ENCODE data around the gene HPDL. TPM values are rescaled to one million over a fixed set of nuclear protein-coding genes. Genes with fewer than 3 reads are reported as not detected.
"Not testable (repeated sequence)": the region's sequence is repeated elsewhere in the genome, so short reads cannot be mapped to it uniquely, and the experiment has no call there.

HPDL gene
- polyA plus RNA-seq = 1 to 10 TPM; 2.7 to 5.2 TPM

DNA sequence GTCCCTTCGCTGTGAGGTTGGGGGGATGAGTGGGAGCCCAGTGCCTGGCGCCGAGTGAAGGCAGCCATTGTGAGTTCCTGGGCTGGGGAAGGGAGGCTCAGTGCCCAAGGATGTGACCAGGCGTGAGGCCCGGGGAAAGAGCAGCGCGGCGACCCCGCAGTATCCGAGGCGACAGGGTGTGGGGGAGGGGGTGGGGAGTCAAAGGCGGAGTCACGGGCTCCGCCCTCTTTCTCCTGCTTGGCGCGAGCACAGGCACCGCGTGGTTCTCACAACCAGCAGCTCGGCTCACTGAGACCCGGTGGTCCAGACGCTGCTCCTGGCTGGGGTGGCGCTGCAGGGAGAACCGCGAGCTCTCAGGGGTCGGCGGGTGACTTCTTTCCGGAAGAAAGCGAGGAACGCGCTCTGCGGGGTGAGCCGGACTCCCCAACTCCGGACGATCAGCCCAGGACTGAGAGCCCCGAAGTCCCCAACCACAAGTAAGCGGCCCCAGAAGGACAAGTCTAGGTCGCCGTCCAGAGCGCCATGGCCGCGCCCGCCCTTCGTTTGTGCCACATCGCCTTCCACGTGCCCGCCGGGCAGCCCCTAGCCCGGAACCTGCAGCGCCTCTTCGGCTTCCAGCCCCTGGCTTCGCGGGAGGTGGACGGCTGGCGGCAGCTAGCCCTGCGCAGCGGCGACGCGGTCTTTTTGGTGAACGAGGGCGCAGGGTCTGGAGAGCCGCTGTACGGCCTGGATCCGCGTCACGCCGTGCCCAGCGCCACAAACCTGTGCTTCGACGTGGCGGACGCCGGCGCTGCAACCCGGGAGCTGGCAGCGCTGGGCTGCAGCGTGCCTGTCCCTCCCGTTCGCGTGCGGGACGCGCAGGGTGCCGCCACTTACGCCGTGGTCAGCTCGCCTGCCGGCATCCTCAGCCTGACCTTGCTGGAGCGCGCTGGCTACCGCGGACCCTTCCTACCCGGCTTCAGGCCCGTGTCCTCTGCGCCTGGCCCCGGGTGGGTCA is at the start of gene HPDL:
HPDL (plus strand) TSS at position 269 of the 997 bp plus-strand sequence; CDS start at position 523, 254 bp downstream.
- Histone ChIP-seq H3K4me3 (ENCODE audit: low read depth in 1 of 2, low read length in 2 of 2) (peak within 1 kb of the TSS; percentile 43 to 53), H3K27ac (ENCODE audit: low read depth in 2 of 2, low read length in 1 of 2) (no peak within 1 kb of the TSS), H3K36me3 (ENCODE audit: control insufficient read depth in 2 of 2, insufficient read depth in 2 of 2, low read length in 1 of 2) (peaks cover 0 to 9% of the 10 kb centered on the region in 2 donors), H3K27me3 (ENCODE audit: control insufficient read depth in 1 of 2, insufficient read depth in 2 of 2, low read length in 2 of 2) (no peaks in the 10 kb centered on the region), H3K9me3 (ENCODE audit: control insufficient read depth in 2 of 2, insufficient read depth in 1 of 2, low read depth in 1 of 2, low read length in 1 of 2) (no peaks in the 10 kb centered on the region), H3K4me1 (ENCODE audit: control insufficient read depth in 2 of 2, insufficient read depth in 2 of 2, low read length in 1 of 2) (peaks cover 4 to 13% of the 10 kb centered on the region in 2 donors)
- WGBS, 2 donors = 5 to 9% methylated on average over 81 to 96 of the region's 96 CpGs

DNA sequence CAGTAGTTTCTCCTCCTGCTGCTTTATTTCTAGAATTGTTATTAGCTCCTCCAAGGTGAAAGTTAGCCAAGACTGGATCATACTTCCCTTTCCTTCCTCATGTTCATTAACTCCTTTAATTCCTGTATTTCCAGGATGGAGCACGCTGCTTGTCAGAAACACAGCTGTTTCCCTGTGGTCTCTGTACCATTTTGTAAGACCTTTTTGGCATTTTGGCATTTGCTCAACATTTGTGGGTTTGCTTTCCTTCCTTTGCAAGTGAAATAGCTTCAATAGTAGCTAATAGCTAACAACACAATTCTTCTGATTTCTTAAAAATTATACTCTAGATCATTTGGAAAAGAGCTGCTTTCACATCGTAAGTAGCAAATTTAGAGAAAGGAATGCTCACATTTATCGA is 44.3 kb upstream of the HPDL start:
- no peak overlapping the region for H3K4me3 ChIP-seq (ENCODE audit: low read depth in 1 of 2, low read length in 2 of 2)
- no peaks in the 10 kb centered on the region for H3K36me3 ChIP-seq (ENCODE audit: control insufficient read depth in 2 of 2, insufficient read depth in 2 of 2, low read length in 1 of 2)
- no peak overlapping the region for H3K27ac ChIP-seq (ENCODE audit: low read depth in 2 of 2, low read length in 1 of 2)

GRCh38 chr1:45284858-45285257 is 41.8 kb upstream of the HPDL start:
- H3K9me3 ChIP-seq (ENCODE audit: control insufficient read depth in 2 of 2, insufficient read depth in 1 of 2, low read depth in 1 of 2, low read length in 1 of 2); H3K27me3 ChIP-seq (ENCODE audit: control insufficient read depth in 1 of 2, insufficient read depth in 2 of 2, low read length in 2 of 2); H3K36me3 ChIP-seq (ENCODE audit: control insufficient read depth in 2 of 2, insufficient read depth in 2 of 2, low read length in 1 of 2); H3K27ac ChIP-seq (ENCODE audit: low read depth in 2 of 2, low read length in 1 of 2); H3K4me3 ChIP-seq (ENCODE audit: low read depth in 1 of 2, low read length in 2 of 2); H3K4me1 ChIP-seq (ENCODE audit: control insufficient read depth in 2 of 2, insufficient read depth in 2 of 2, low read length in 1 of 2): not testable (repeated sequence)
- 85 to 89% methylated on average over 9 of the region's 9 CpGs for WGBS, 2 donors

More for the DNA sequence above, 44.3 kb upstream of the HPDL start:
- Histone ChIP-seq H3K4me1 (ENCODE audit: control insufficient read depth in 2 of 2, insufficient read depth in 2 of 2, low read length in 1 of 2) (no peaks in the 10 kb centered on the region), H3K9me3 (ENCODE audit: control insufficient read depth in 2 of 2, insufficient read depth in 1 of 2, low read depth in 1 of 2, low read length in 1 of 2) (no peaks in the 10 kb centered on the region), H3K27me3 (ENCODE audit: control insufficient read depth in 1 of 2, insufficient read depth in 2 of 2, low read length in 2 of 2) (no peaks in the 10 kb centered on the region)
- WGBS, 2 donors = 68 to 69% methylated on average over 3 of the region's 3 CpGs

DNA sequence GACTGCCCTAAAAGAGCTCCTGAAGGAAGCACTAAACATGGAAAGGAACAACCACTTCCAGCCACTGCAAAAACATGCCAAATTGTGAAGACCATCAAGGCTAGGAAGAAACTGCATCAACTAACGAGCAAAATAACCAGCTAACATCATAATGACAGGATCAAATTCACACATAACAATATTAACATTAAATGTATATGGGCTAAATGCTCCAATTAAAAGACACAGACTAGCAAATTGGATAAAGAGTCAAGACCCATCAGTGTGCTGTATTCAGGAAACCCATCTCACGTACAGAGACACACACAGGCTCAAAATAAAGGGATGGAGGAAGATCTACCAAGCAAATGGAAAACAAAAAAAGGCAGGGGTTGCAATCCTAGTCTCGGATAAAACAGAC is 40.2 kb upstream of the HPDL start:
- H3K9me3 ChIP-seq (ENCODE audit: control insufficient read depth in 2 of 2, insufficient read depth in 1 of 2, low read depth in 1 of 2, low read length in 1 of 2); H3K27me3 ChIP-seq (ENCODE audit: control insufficient read depth in 1 of 2, insufficient read depth in 2 of 2, low read length in 2 of 2); H3K27ac ChIP-seq (ENCODE audit: low read depth in 2 of 2, low read length in 1 of 2); H3K4me3 ChIP-seq (ENCODE audit: low read depth in 1 of 2, low read length in 2 of 2); H3K4me1 ChIP-seq (ENCODE audit: control insufficient read depth in 2 of 2, insufficient read depth in 2 of 2, low read length in 1 of 2); H3K36me3 ChIP-seq (ENCODE audit: control insufficient read depth in 2 of 2, insufficient read depth in 2 of 2, low read length in 1 of 2): not testable (repeated sequence)
- WGBS, 2 donors = 65 to 77% methylated on average over 2 of the region's 3 CpGs

- H3K36me3 ChIP-seq (ENCODE audit: control insufficient read depth in 2 of 2, insufficient read depth in 2 of 2, low read length in 1 of 2); H3K27me3 ChIP-seq (ENCODE audit: control insufficient read depth in 1 of 2, insufficient read depth in 2 of 2, low read length in 2 of 2); H3K4me3 ChIP-seq (ENCODE audit: low read depth in 1 of 2, low read length in 2 of 2); H3K4me1 ChIP-seq (ENCODE audit: control insufficient read depth in 2 of 2, insufficient read depth in 2 of 2, low read length in 1 of 2); H3K27ac ChIP-seq (ENCODE audit: low read depth in 2 of 2, low read length in 1 of 2); H3K9me3 ChIP-seq (ENCODE audit: control insufficient read depth in 2 of 2, insufficient read depth in 1 of 2, low read depth in 1 of 2, low read length in 1 of 2): not testable (repeated sequence)
- WGBS, 2 donors = 78 to 82% methylated on average over 6 of the region's 6 CpGs
These were observed 35.7 kb upstream of the HPDL start for GRCh38 chr1:45291002-45291401.

DNA sequence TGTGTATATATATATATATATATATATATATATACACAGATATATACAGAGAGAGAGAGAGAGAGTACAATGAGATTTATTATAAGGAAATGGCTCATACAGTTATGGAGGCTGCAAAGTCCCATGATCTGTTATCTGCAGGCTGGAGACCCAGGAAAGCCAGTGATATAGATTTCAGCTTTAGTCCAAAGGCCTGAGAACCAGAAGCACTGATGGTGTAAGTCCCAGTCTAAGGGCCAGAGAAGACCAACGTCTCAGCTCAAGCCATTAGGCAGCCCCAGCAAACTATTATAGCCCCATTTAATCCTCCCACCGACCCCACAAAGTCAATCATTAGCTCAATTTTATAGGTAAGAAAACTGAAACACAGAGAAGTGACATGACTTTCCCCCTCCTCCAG is 35.0 kb upstream of the HPDL start:
- Histone ChIP-seq H3K36me3 (ENCODE audit: control insufficient read depth in 2 of 2, insufficient read depth in 2 of 2, low read length in 1 of 2) (no peaks in the 10 kb centered on the region), H3K4me3 (ENCODE audit: low read depth in 1 of 2, low read length in 2 of 2) (no peak overlapping the region)
- WGBS, 2 donors = 61 to 76% methylated on average over 2 of the region's 2 CpGs

DNA sequence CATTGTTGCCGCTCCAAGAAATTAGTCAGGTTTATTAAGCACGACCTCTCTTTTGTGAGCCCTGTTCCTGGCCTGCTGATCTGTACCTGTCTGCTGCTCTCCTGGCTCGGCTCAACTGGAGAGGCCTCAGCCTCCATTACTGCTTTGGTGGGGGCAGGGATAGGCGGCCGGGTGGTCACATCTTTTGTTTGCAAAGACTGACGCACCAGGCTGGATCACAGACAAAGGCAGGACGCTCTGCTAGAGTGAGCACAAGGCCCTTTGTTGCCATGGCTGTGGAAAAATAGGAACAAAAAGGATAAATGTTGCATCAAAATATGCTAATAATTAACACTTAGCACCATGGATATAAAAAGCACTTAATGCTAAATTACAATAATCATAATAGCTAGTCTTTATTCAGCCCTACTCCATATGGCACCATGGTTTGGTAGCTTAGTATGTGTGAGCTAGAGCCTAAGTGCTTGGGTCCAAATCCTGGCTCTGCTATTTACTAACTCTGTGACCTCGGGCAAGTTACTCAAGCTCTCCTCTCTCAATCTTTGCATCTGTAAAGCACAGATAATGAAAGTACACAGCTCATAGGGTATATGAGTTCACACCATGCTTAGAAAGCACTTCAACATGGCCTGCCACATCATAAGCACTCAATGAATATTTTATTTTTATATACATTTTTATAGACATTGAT is 28.9 kb upstream of the HPDL start:
- H3K27me3 ChIP-seq (ENCODE audit: control insufficient read depth in 1 of 2, insufficient read depth in 2 of 2, low read length in 2 of 2) = no peaks in the 10 kb centered on the region
- H3K27ac ChIP-seq (ENCODE audit: low read depth in 2 of 2, low read length in 1 of 2) = no peak overlapping the region
- 76 to 77% methylated on average over 8 of the region's 8 CpGs for WGBS, 2 donors
- H3K4me1 ChIP-seq (ENCODE audit: control insufficient read depth in 2 of 2, insufficient read depth in 2 of 2, low read length in 1 of 2) = no peaks in the 10 kb centered on the region
- no peak overlapping the region for H3K4me3 ChIP-seq (ENCODE audit: low read depth in 1 of 2, low read length in 2 of 2)
- no peaks in the 10 kb centered on the region for H3K36me3 ChIP-seq (ENCODE audit: control insufficient read depth in 2 of 2, insufficient read depth in 2 of 2, low read length in 1 of 2)
- no peaks in the 10 kb centered on the region for H3K9me3 ChIP-seq (ENCODE audit: control insufficient read depth in 2 of 2, insufficient read depth in 1 of 2, low read depth in 1 of 2, low read length in 1 of 2)

More for the DNA sequence above, 35.0 kb upstream of the HPDL start:
- no peaks in the 10 kb centered on the region for H3K27me3 ChIP-seq (ENCODE audit: control insufficient read depth in 1 of 2, insufficient read depth in 2 of 2, low read length in 2 of 2)
- no peak overlapping the region for H3K27ac ChIP-seq (ENCODE audit: low read depth in 2 of 2, low read length in 1 of 2)
- H3K4me1 ChIP-seq (ENCODE audit: control insufficient read depth in 2 of 2, insufficient read depth in 2 of 2, low read length in 1 of 2) = no peaks in the 10 kb centered on the region
- no peaks in the 10 kb centered on the region for H3K9me3 ChIP-seq (ENCODE audit: control insufficient read depth in 2 of 2, insufficient read depth in 1 of 2, low read depth in 1 of 2, low read length in 1 of 2)

DNA sequence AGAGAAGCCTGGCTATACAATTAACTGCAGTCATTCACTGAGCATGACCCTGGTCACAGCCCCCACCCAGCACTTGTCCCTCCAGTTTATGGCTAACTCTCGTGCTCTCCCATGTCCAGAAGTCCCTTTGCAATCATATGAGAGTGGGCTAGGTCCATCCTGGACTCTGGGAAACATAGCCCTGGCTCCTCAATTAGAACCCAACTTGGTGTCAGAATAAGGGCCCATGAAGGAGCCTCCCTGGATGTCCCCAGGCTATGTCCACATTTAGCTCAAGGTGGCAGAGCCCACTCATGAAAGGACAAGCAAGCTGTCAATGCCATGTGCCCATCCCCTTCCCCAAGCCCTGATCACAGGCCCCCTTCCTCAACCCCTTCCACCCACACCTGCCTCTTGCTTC is 27.4 kb upstream of the HPDL start:
- WGBS, 2 donors = 68 to 83% methylated on average over 1 of the region's 1 CpG
- Histone ChIP-seq H3K27ac (ENCODE audit: low read depth in 2 of 2, low read length in 1 of 2) (no peak overlapping the region), H3K27me3 (ENCODE audit: control insufficient read depth in 1 of 2, insufficient read depth in 2 of 2, low read length in 2 of 2) (no peaks in the 10 kb centered on the region), H3K4me3 (ENCODE audit: low read depth in 1 of 2, low read length in 2 of 2) (no peak overlapping the region), H3K36me3 (ENCODE audit: control insufficient read depth in 2 of 2, insufficient read depth in 2 of 2, low read length in 1 of 2) (no peaks in the 10 kb centered on the region), H3K9me3 (ENCODE audit: control insufficient read depth in 2 of 2, insufficient read depth in 1 of 2, low read depth in 1 of 2, low read length in 1 of 2) (no peaks in the 10 kb centered on the region), H3K4me1 (ENCODE audit: control insufficient read depth in 2 of 2, insufficient read depth in 2 of 2, low read length in 1 of 2) (no peaks in the 10 kb centered on the region)

- Histone ChIP-seq H3K4me3 (ENCODE audit: low read depth in 1 of 2, low read length in 2 of 2) (no peak overlapping the region), H3K9me3 (ENCODE audit: control insufficient read depth in 2 of 2, insufficient read depth in 1 of 2, low read depth in 1 of 2, low read length in 1 of 2) (no peaks in the 10 kb centered on the region), H3K27ac (ENCODE audit: low read depth in 2 of 2, low read length in 1 of 2) (no peak overlapping the region), H3K36me3 (ENCODE audit: control insufficient read depth in 2 of 2, insufficient read depth in 2 of 2, low read length in 1 of 2) (no peaks in the 10 kb centered on the region), H3K4me1 (ENCODE audit: control insufficient read depth in 2 of 2, insufficient read depth in 2 of 2, low read length in 1 of 2) (peaks cover 2 to 4% of the 10 kb centered on the region in 2 donors), H3K27me3 (ENCODE audit: control insufficient read depth in 1 of 2, insufficient read depth in 2 of 2, low read length in 2 of 2) (no peaks in the 10 kb centered on the region)
- 8 to 9% methylated on average over 4 of the region's 4 CpGs for WGBS, 2 donors
These were observed 26.6 kb upstream of the HPDL start for GRCh38 chr1:45299981-45300668.
